ENCODE data around the gene SIL1.

GRCh38 chr5:139068494-139069151, 129.5 kb downstream of the SIL1 start:
- TF ChIP-seq GABPA (IDR thresholded peaks at IDR 0.05; ENCODE audit: borderline replicate concordance, insufficient read depth, low read length) = no peak
- TF ChIP-seq TAF7 (optimal IDR thresholded peaks at IDR 0.05; ENCODE audit: borderline replicate concordance, low read depth, low read length) = no peak
- TF ChIP-seq CTCF (IDR thresholded peaks at IDR 0.05; ENCODE audit: control extremely low read depth in 1 of 3, insufficient read depth in 1 of 3, low read depth in 1 of 3, low read length in 3 of 3) = no peak
